GM12891 (cell line): ENCODE measurements around the gene CDKN2B.

Experiments used
- PAX5 ChIP-seq: IDR thresholded peaks from 2 replicates; pipeline ENCODE4 v1.6.1; 2011; ENCODE audit warnings: low read length, moderate library complexity, mild to moderate bottlenecking; ENCODE audit not compliant: insufficient read depth, severe bottlenecking
- POLR2A ChIP-seq: IDR thresholded peaks from 2 replicates; pipeline ENCODE4 v1.6.1; 2011; ENCODE audit warnings: low read depth, low read length, control low read depth
- POLR2AphosphoS5 ChIP-seq: IDR thresholded peaks from 2 replicates; pipeline ENCODE4 v1.6.1; 2011; ENCODE audit warnings: low read depth, low read length, control low read depth
- POU2F2 ChIP-seq: IDR thresholded peaks from 2 replicates; pipeline ENCODE4 v1.6.1; 2011; ENCODE audit warnings: low read depth, mild to moderate bottlenecking, control low read depth, low read length, moderate library complexity
- SPI1 ChIP-seq: IDR thresholded peaks from 2 replicates; pipeline ENCODE4 v1.6.1; 2011; ENCODE audit warnings: low read depth, low read length, control low read depth
- TAF1 ChIP-seq: IDR thresholded peaks from 2 replicates; pipeline ENCODE4 v1.6.1; 2011; ENCODE audit warnings: low read depth, low read length, control low read depth

- no peak for TF ChIP-seq TAF1
- TF ChIP-seq POLR2A: no peak
- no peak for TF ChIP-seq POLR2AphosphoS5
- TF ChIP-seq SPI1: no peak
- no peak for TF ChIP-seq POU2F2
- TF ChIP-seq PAX5: no peak
These were observed 34.8 kb upstream of the CDKN2B start for GRCh38 chr9:22043928-22044327.
